CD4-positive, alpha-beta T cell treated with Interleukin-4 for 1 hour (primary cell): ENCODE results near the gene MRPL50.
A peak's percentile ranks its signal among the peaks of the same experiment; 100 is the strongest.

ENCODE experiments used
- DNase-seq, 2 donors: peaks; one replicate each; pipeline ENCODE4 v3.0.0-alpha.2; 2020 to 2022

Gene MRPL50

GRCh38 chr9:101398068-101398929 lies at the start of gene MRPL50, which contains the start of gene ZNF189:
Gene MRPL50 (minus strand): TSS chr9:101398618. CDS start chr9:101398592, 26 bp downstream.
Gene ZNF189 (plus strand): TSS chr9:101398851. CDS start chr9:101399157, 306 bp downstream.
- peak; percentile 99 for DNase-seq

GRCh38 chr9:101446732-101447131 lies 48.3 kb upstream of the MRPL50 start:
- no peak for DNase-seq

- no peak for DNase-seq
These were observed 47.1 kb upstream of the MRPL50 start for GRCh38 chr9:101445353-101446029.

GRCh38 chr9:101443364-101443771 lies 45.0 kb upstream of the MRPL50 start:
- DNase-seq, result no peak

- no peak for DNase-seq
These were observed 44.3 kb upstream of the MRPL50 start for GRCh38 chr9:101442736-101443135.

GRCh38 chr9:101442318-101442717 lies 43.9 kb upstream of the MRPL50 start:
- DNase-seq, result no peak

GRCh38 chr9:101440714-101441230 lies 42.4 kb upstream of the MRPL50 start:
- DNase-seq, result no peak

GRCh38 chr9:101438523-101438922 lies 40.1 kb upstream of the MRPL50 start:
- no peak for DNase-seq

GRCh38 chr9:101437806-101438232 lies 39.4 kb upstream of the MRPL50 start:
- DNase-seq, result no peak

- DNase-seq, result no peak
These were observed 37.2 kb upstream of the MRPL50 start, which contains the start of gene ALDOB for GRCh38 chr9:101435601-101436079. Gene ALDOB (minus strand): TSS chr9:101435774. CDS start chr9:101430887, 4,887 bp downstream.

GRCh38 chr9:101434998-101435397 lies 36.6 kb upstream of the MRPL50 start:
- no peak for DNase-seq

- DNase-seq, result no peak
These were observed 34.8 kb upstream of the MRPL50 start for GRCh38 chr9:101433229-101433628.

GRCh38 chr9:101432740-101433139 lies 34.3 kb upstream of the MRPL50 start:
- no peak for DNase-seq

GRCh38 chr9:101432171-101432570 lies 33.8 kb upstream of the MRPL50 start:
- DNase-seq, result no peak

- DNase-seq, result no peak
These were observed 31.3 kb upstream of the MRPL50 start for GRCh38 chr9:101429736-101430135.

- DNase-seq, result no peak
These were observed 30.5 kb upstream of the MRPL50 start for GRCh38 chr9:101428909-101429308.

GRCh38 chr9:101427957-101428655 lies 29.7 kb upstream of the MRPL50 start:
- DNase-seq, result no peak

GRCh38 chr9:101427358-101427757 lies 28.9 kb upstream of the MRPL50 start:
- DNase-seq, result no peak

- no peak for DNase-seq
These were observed 23.2 kb upstream of the MRPL50 start for GRCh38 chr9:101421653-101422065.

- DNase-seq, result no peak
These were observed 21.4 kb upstream of the MRPL50 start for GRCh38 chr9:101419863-101420262.

GRCh38 chr9:101418518-101419430 lies 20.4 kb upstream of the MRPL50 start:
- no peak for DNase-seq

- DNase-seq, result no peak
These were observed 19.6 kb upstream of the MRPL50 start for GRCh38 chr9:101417977-101418376.
